Measurements from ENCODE around the gene MED15.

- no peak for TF ChIP-seq EP300 (IDR thresholded peaks at IDR 0.05)
- TF ChIP-seq POLR2A (IDR thresholded peaks at IDR 0.05) = no peak
Measured at GRCh38 chr22:20542736-20543135, 35.3 kb downstream of the MED15 start.
